WTC11 (cell line): ENCODE results near the gene KAT6B.

Source experiments
- CBFB ChIP-seq: sonication (generic); formaldehyde crosslinking; IDR thresholded peaks from 2 replicates; pipeline ENCODE4 v1.8.1; 2022; ENCODE audit warnings: mild to moderate bottlenecking, low read depth, missing genetic modification reagents
- CTCF ChIP-seq: fragments of 200-600 bp; IDR thresholded peaks from 2 replicates; pipeline ENCODE4 v1.8.0; 2022; ENCODE audit warnings: antibody characterized with exemption
- E2F1 ChIP-seq: sonication (generic); formaldehyde crosslinking; IDR thresholded peaks from 2 replicates; pipeline ENCODE4 v1.8.0; 2022; ENCODE audit warnings: mild to moderate bottlenecking, missing genetic modification reagents
- E2F4 ChIP-seq: sonication (generic); formaldehyde crosslinking; IDR thresholded peaks from 2 replicates; pipeline ENCODE4 v1.8.1; 2022; ENCODE audit warnings: low read depth, mild to moderate bottlenecking, moderate library complexity, missing genetic modification reagents, borderline replicate concordance
- GTF2I ChIP-seq: fragments of 250-450 bp; sonication (Bioruptor Pico); conservative IDR thresholded peaks from 2 replicates; pipeline ENCODE4 v1.4.0; 2021; ENCODE audit warnings: mild to moderate bottlenecking
- KAT7 ChIP-seq: sonication (generic); formaldehyde crosslinking; IDR thresholded peaks from 2 replicates; pipeline ENCODE4 v1.8.1; 2023; ENCODE audit warnings: missing genetic modification reagents, mild to moderate bottlenecking, borderline replicate concordance
- NFYB ChIP-seq: sonication (generic); formaldehyde crosslinking; conservative IDR thresholded peaks from 2 replicates; pipeline ENCODE4 v1.8.0; 2022; ENCODE audit warnings: low read depth, missing genetic modification reagents
- PREB ChIP-seq: sonication (generic); formaldehyde crosslinking; IDR thresholded peaks from 2 replicates; pipeline ENCODE4 v1.8.1; 2022; ENCODE audit warnings: mild to moderate bottlenecking, missing genetic modification reagents, moderate library complexity, borderline replicate concordance
- TEAD4 ChIP-seq: sonication (generic); formaldehyde crosslinking; IDR thresholded peaks from 2 replicates; pipeline ENCODE4 v1.8.0; 2022; ENCODE audit warnings: mild to moderate bottlenecking, missing genetic modification reagents
- USF1 ChIP-seq: sonication (generic); formaldehyde crosslinking; IDR thresholded peaks from 2 replicates; pipeline ENCODE4 v1.8.0; 2022; ENCODE audit warnings: mild to moderate bottlenecking, missing genetic modification reagents

GRCh38 chr10:75068523-75068922 lies 242.1 kb downstream of the KAT6B start:
- TF ChIP-seq E2F1 (CRISPR knock-in tag) (no peak), PREB (CRISPR knock-in tag) (no peak), CBFB (no peak), NFYB (no peak), E2F4 (no peak), CTCF (no peak), KAT7 (CRISPR knock-in tag) (no peak), USF1 (CRISPR knock-in tag) (no peak), TEAD4 (CRISPR knock-in tag) (no peak), GTF2I (CRISPR knock-in tag) (no peak)
